K562 treated with DMSO at 1 percent for 48 hours (cell line): ENCODE data around the gene CDC34. TPM values are rescaled to one million over a fixed set of nuclear protein-coding genes. Genes with fewer than 3 reads are reported as not detected.

Source experiments
- total RNA-seq: library from RNA; unstranded; fragments of 300-600 nt; gene quantifications from 2 replicates; pipeline ENCODE4 v1.2.3, GENCODE V29; 2022; ENCODE audit warnings: low replicate concordance; ENCODE audit errors: extremely low read depth

The CDC34 gene, protein sequence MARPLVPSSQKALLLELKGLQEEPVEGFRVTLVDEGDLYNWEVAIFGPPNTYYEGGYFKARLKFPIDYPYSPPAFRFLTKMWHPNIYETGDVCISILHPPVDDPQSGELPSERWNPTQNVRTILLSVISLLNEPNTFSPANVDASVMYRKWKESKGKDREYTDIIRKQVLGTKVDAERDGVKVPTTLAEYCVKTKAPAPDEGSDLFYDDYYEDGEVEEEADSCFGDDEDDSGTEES
- not detected in 2 replicates for total RNA-seq

DNA sequence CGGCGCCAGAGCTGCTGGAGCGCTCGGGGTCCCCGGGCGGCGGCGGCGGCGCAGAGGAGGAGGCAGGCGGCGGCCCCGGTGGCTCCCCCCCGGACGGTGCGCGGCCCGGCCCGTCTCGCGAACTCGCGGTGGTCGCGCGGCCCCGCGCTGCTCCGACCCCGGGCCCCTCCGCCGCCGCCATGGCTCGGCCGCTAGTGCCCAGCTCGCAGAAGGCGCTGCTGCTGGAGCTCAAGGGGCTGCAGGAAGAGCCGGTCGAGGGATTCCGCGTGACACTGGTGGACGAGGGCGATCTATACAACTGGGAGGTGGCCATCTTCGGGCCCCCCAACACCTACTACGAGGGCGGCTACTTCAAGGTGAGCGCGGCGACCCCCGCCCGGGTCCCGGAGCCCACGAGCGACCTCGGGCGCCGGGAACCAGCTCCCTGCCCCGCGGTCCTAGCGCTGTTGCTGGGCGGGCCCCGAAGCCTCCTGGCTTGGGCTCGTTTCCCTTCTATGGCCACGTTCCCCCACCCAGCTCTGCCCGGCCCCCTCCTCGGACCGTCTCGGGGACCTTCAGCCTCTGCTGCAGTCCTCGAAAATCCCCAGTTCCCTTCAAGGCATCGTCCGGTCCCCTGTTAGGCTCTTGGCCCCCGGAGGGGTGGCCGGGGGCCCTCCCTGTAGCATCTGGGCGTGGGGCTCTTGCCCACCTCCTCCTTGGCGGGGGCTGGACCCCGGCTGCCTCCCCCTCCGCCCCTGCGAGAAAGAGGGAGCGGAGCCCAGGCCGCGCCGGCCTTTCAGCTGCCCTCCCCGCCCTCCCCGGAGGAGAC is at the start of gene CDC34:
Gene CDC34 (plus strand): TSS at position 8 of the 808 bp plus-strand sequence. CDS start 172 bp downstream, at position 180.

DNA sequence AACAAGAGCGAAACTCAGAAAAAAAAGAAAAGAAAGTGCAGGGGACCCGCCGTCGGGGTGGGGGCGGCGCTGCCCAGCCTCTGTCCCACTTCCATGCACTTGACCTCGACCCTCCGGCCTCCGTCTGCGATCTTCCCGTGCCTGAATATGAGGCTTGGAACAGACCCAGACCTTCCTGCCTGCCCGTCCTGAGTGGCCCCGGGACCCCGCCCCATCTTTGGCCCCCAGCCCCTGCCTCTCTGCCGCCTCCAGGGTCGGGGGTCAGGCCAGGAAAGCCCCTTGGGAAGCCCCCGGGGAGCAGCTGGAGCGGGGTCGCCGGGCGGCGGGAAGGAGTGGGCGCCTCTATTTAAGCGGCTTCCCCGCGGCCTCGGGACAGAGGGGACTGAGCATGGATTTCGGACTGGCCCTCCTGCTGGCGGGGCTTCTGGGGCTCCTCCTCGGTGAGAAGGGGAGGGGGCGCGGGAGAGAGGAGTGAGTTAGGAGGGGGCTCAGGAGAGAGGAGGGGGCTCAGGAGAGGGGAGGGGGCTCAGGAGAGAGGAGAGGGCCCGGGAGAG is 35.4 kb upstream of the CDC34 start, which contains the start of gene MADCAM1:
Gene MADCAM1 (plus strand): TSS at position 375 of the 554 bp plus-strand sequence. CDS start 14 bp downstream, at position 389.

DNA sequence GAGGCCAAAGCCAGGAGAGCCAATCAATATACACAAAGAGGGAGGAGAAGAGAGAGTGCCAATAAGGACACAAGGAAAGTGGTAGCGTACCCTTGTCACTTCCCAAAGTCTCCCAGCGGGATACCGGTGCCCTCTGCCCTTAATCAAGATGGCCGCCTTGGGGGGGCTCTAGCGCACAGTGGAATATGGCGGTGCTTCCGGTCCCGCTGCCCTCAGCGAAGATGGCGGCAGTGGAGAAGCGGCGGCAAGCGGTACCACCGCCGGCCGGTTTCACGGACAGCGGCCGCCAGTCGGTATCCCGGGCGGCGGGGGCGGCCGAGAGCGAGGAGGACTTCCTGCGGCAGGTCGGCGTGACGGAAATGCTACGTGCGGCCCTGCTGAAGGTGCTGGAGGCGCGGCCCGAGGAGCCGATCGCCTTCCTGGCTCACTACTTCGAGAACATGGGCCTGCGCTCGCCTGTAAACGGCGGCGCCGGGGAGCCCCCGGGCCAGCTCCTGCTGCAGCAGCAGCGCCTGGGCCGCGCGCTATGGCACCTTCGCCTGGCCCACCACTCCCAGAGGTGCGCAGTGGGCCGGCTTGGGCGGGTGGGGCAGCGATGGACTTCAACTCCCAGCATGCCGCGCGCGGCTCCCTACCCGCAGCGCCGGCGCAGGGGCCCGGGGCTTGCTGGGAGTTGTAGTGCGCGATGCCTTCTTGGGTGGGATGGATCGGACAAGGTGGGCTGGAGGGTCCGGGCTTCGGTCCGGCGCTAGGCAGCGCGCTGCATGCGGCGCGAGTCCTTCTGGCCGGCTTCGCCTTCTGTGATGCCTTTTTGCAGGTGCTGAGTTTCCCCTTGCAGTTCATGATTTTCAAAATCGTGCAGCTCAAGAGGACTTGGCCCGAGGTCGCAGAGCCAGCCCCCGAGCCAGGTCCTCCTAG is 24.0 kb upstream of the CDC34 start, which contains the start of gene TPGS1:
Gene TPGS1 (plus strand): TSS at position 212 of the 918 bp plus-strand sequence. CDS start 10 bp downstream, at position 222.

DNA sequence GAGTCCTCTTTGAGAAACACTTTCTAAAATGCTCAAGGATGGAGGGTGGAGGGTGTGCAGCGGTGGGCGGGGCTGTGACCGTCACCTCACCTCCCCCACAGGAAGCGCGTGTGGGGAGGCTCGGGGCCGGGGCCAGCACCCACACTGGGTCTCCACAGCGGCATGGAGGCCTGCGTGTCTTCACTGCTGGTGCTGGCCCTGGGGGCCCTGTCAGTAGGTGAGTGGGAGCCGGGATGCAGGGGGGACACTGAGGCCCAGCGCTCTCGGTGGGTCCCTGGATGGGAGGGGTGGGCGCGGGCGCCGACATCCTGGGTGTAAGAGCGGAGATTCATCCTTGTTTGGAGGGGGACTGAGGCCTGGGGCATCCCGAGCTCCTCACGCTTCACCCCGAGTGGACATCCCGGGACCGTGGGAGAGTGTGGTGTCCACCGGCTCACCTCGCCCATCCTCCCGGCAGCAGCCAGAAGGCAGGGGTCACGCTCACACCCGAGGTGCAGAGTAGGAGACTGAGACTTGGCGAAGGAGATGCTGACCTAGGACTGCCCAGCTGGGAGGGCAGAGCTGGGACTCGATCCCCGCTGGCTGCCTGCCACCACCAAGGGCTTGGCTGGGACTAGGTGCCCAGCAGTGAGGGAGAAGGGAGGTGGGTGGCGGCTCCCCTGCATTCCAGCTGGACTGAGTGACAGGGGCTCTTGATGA is 12.5 kb downstream of the CDC34 start, which contains the start of gene GZMM:
Gene GZMM (plus strand): TSS at position 144 of the 699 bp plus-strand sequence. CDS start 19 bp downstream, at position 163.

GRCh38 chr19:572140-572742 is 40.7 kb downstream of the CDC34 start, which contains the start of gene BSG:
Gene BSG (plus strand): TSS chr19:572596. CDS start chr19:572635, 39 bp downstream.

DNA sequence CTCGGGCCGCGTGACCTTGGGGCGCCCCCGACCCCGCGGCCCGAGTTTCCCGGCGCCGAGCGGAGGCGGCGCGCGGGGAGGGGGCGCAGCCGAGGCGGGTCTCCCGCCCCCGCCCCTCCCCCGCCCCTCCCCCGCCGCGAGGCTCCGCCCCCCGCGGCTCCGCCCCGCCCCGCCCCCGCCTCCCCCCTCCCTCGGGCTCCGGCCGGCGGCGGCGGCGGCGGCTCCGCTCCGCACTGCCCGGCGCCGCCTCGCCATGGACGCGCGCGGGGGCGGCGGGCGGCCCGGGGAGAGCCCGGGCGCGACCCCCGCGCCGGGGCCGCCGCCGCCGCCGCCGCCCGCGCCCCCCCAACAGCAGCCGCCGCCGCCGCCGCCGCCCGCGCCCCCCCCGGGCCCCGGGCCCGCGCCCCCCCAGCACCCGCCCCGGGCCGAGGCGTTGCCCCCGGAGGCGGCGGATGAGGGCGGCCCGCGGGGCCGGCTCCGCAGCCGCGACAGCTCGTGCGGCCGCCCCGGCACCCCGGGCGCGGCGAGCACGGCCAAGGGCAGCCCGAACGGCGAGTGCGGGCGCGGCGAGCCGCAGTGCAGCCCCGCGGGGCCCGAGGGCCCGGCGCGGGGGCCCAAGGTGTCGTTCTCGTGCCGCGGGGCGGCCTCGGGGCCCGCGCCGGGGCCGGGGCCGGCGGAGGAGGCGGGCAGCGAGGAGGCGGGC is 58.3 kb downstream of the CDC34 start, which contains the start of gene HCN2:
Gene HCN2 (plus strand): TSS at position 189 of the 703 bp plus-strand sequence. CDS start 65 bp downstream, at position 254.

Other genes starting within 250 kb of the CDC34 start
- not detected in 2 replicates for gene PLPP2, start 240.4 kb upstream of the CDC34 start, total RNA-seq
- not detected in 2 replicates for gene MIER2, start 187.0 kb upstream of the CDC34 start, total RNA-seq
- gene C2CD4C, start 122.6 kb upstream of the CDC34 start, total RNA-seq: not detected in 2 replicates
- gene SHC2, start 70.7 kb upstream of the CDC34 start, total RNA-seq: not detected in 2 replicates
- gene MADCAM1, start 35.3 kb upstream of the CDC34 start, total RNA-seq: not detected in 2 replicates
- gene TPGS1, start 24.3 kb upstream of the CDC34 start, total RNA-seq: not detected in 2 replicates
- gene GZMM, start 12.3 kb downstream of the CDC34 start, total RNA-seq: not detected in 2 replicates
- gene BSG, start 40.8 kb downstream of the CDC34 start, total RNA-seq: 1,430 and 1,506 TPM in 2 replicates
- gene HCN2, start 58.1 kb downstream of the CDC34 start, total RNA-seq: not detected in 2 replicates
- gene POLRMT, start 101.8 kb downstream of the CDC34 start, total RNA-seq: 676 TPM in 1 of 2 replicates, not detected in the other
- gene FGF22, start 108.1 kb downstream of the CDC34 start, total RNA-seq: not detected in 2 replicates
- gene RNF126, start 131.5 kb downstream of the CDC34 start, total RNA-seq: 251 TPM in 1 of 2 replicates, not detected in the other
- gene FSTL3, start 144.6 kb downstream of the CDC34 start, total RNA-seq: not detected in 2 replicates
- gene PRSS57, start 163.7 kb downstream of the CDC34 start, total RNA-seq: not detected in 2 replicates
- gene PALM, start 177.2 kb downstream of the CDC34 start, total RNA-seq: not detected in 2 replicates
- not detected in 2 replicates for gene MISP, start 219.4 kb downstream of the CDC34 start, total RNA-seq